Upper lobe of left lung (tissue), 4 donors: ENCODE data around the gene XRN2.

Source experiments
- CTCF ChIP-seq, 6 experiments: fragments of 450-650 bp in 4 of 6; fragments of 200-600 bp in 2 of 6; sonication (generic) in 2 of 6; IDR thresholded peaks; one replicate each; pipeline ENCODE4 v1.5.1; 2016 to 2019; ENCODE audit warnings: antibody characterized with exemption in 6 of 6
- EP300 ChIP-seq, 4 donors: sonication (generic); formaldehyde crosslinking; IDR thresholded peaks; one replicate each; pipeline ENCODE4 v1.5.1; 2017; ENCODE audit warnings: antibody characterized with exemption in 4 of 4, control low read depth in 2 of 4

GRCh38 chr20:21322921-21323331, 19.8 kb downstream of the XRN2 start:
- TF ChIP-seq CTCF (IDR thresholded peaks at IDR 0.05) (no peak), EP300 (IDR thresholded peaks at IDR 0.05) (no peak)
